Measurements from ENCODE around the gene GDAP1L1.
"Not testable (repeated sequence)": the region's sequence is repeated elsewhere in the genome, so short reads cannot be mapped to it uniquely, and the experiment has no call there.

The GDAP1L1 gene

GRCh38 chr20:44254073-44254472, 7.0 kb downstream of the GDAP1L1 start:
- DNase-seq (ENCODE audit: low read depth) = no peak

GRCh38 chr20:44255942-44256341, 8.8 kb downstream of the GDAP1L1 start:
- DNase-seq (ENCODE audit: low read depth) = no peak

GRCh38 chr20:44256961-44257360, 9.9 kb downstream of the GDAP1L1 start:
- DNase-seq (ENCODE audit: low read depth) = no peak

- no peak for DNase-seq (ENCODE audit: low read depth)
These were observed 11.2 kb downstream of the GDAP1L1 start for GRCh38 chr20:44258226-44258890.

- no peak for DNase-seq (ENCODE audit: low read depth)
These were observed 17.2 kb downstream of the GDAP1L1 start for GRCh38 chr20:44264287-44264686.

GRCh38 chr20:44268802-44269201, 21.7 kb downstream of the GDAP1L1 start:
- DNase-seq (ENCODE audit: low read depth) = no peak

GRCh38 chr20:44271915-44272663, 25.0 kb downstream of the GDAP1L1 start:
- no peak for DNase-seq (ENCODE audit: low read depth)

- DNase-seq (ENCODE audit: low read depth) = no peak
These were observed 26.4 kb downstream of the GDAP1L1 start for GRCh38 chr20:44273231-44274215.

GRCh38 chr20:44274303-44275017, 27.4 kb downstream of the GDAP1L1 start:
- DNase-seq (ENCODE audit: low read depth) = no peak

GRCh38 chr20:44279228-44279627, 32.1 kb downstream of the GDAP1L1 start:
- no peak for DNase-seq (ENCODE audit: low read depth)

GRCh38 chr20:44280387-44280786, 33.3 kb downstream of the GDAP1L1 start:
- no peak for DNase-seq (ENCODE audit: low read depth)

- DNase-seq (ENCODE audit: low read depth) = no peak
These were observed 35.1 kb downstream of the GDAP1L1 start for GRCh38 chr20:44282192-44282591.

- no peak for DNase-seq (ENCODE audit: low read depth)
These were observed 36.9 kb downstream of the GDAP1L1 start for GRCh38 chr20:44284032-44284431.

- DNase-seq (ENCODE audit: low read depth) = no peak
These were observed 40.4 kb downstream of the GDAP1L1 start for GRCh38 chr20:44287272-44288097.

GRCh38 chr20:44288252-44288651, 41.1 kb downstream of the GDAP1L1 start:
- no peak for DNase-seq (ENCODE audit: low read depth)

GRCh38 chr20:44291754-44292153, 44.6 kb downstream of the GDAP1L1 start:
- no peak for DNase-seq (ENCODE audit: low read depth)

GRCh38 chr20:44296011-44296410, 48.9 kb downstream of the GDAP1L1 start:
- no peak for DNase-seq (ENCODE audit: low read depth)

- no peak for DNase-seq (ENCODE audit: low read depth)
These were observed 50.6 kb downstream of the GDAP1L1 start for GRCh38 chr20:44297721-44298120.

GRCh38 chr20:44299011-44299535, 52.0 kb downstream of the GDAP1L1 start:
- DNase-seq (ENCODE audit: low read depth) = not testable (repeated sequence)

GRCh38 chr20:44301285-44301684, 54.2 kb downstream of the GDAP1L1 start:
- DNase-seq (ENCODE audit: low read depth) = no peak
